Activated naive CD4-positive, alpha-beta T cell treated with anti-CD3 and anti-CD28 coated beads, Interleukin-2, amount 50 U/mL, for 24 hours (primary cell): Measurements from ENCODE around the gene BAG2.

Source experiments
- H3K27ac Mint-ChIP-seq: one replicate; pipeline ENCODE4 v1.8.0; 2021; ENCODE audit warnings: mild to moderate bottlenecking, mixed read lengths
- H3K27me3 Mint-ChIP-seq: one replicate; pipeline ENCODE4 v1.8.0; 2021; ENCODE audit warnings: mixed read lengths
- H3K36me3 Mint-ChIP-seq: one replicate; pipeline ENCODE4 v1.8.0; 2021; ENCODE audit warnings: mixed read lengths
- H3K4me1 Mint-ChIP-seq: one replicate; pipeline ENCODE4 v1.8.0; 2021; ENCODE audit warnings: mixed read lengths
- H3K4me3 Mint-ChIP-seq: one replicate; pipeline ENCODE4 v1.8.0; 2021; ENCODE audit warnings: mild to moderate bottlenecking, mixed read lengths
- H3K9me3 Mint-ChIP-seq: one replicate; pipeline ENCODE4 v1.8.0; 2021; ENCODE audit warnings: mixed read lengths

BAG2 gene

DNA sequence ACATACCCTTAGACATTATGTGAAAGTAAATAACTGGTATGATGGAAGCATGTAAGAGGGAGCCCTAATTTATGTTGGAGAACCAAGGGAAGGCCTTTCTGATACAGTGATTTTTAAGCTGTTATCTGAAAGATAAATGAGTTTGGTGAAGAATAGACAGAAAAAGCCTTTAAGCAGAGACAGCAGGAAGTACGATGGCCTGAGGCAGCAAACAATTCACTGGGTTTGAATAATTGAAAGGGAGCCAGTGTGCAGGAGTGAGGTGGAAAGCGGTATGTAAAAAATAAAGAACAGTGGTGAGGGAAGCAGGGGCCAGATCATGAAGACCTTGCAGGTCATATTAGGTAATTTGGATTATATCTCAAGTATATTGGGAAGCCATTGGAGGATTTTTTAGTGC, 54.1 kb downstream of the BAG2 start:
- H3K9me3 Mint-ChIP-seq: no peaks in the 10 kb centered on the region
- H3K27ac Mint-ChIP-seq: no peak overlapping the region
- H3K27me3 Mint-ChIP-seq: peaks cover 14% of the 10 kb centered on the region
- H3K4me3 Mint-ChIP-seq: no peak overlapping the region
- H3K36me3 Mint-ChIP-seq: peaks cover 2% of the 10 kb centered on the region
- H3K4me1 Mint-ChIP-seq: peaks cover 6% of the 10 kb centered on the region
